OCI-LY7 (cell line): ENCODE data around the gene ARHGEF26.

Experiments
- EZH2phosphoT487 ChIP-seq: fragments of 200-600 bp; sonication (generic); IDR thresholded peaks from 2 replicates; pipeline ENCODE4 v1.6.1; 2018; ENCODE audit warnings: low read depth, borderline replicate concordance, mild to moderate bottlenecking, mixed run types, antibody characterized with exemption, low read length, moderate library complexity, mixed read lengths
- TF ChIP-seq, protein P1 (sequence below): fragments of 200-600 bp; sonication (generic); conservative IDR thresholded peaks from 2 replicates; pipeline ENCODE4 v1.5.1; 2014; ENCODE audit warnings: mild to moderate bottlenecking, antibody characterized with exemption, low read length, moderate library complexity, mixed read lengths

DNA sequence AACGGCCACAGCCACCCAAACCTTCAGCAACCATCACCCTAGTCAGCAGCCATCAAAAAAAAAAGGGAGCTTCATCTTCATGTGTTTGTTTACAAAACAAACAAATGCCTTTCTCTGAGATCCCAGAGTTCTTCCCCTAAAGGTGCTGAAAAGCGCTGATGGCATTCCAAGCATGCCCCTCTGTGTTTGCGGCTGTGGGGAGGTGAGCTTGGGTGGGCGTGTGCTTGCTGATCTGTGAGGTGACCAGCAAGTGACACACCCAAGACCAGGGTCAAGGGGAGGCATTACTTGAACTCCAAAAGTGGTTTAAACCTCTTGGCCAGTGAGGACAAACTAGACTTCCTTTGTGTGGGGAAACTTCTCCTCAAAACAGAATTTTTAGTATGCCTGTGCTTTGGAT lies 121.6 kb downstream of the ARHGEF26 start:
- TF ChIP-seq, protein P1, sequence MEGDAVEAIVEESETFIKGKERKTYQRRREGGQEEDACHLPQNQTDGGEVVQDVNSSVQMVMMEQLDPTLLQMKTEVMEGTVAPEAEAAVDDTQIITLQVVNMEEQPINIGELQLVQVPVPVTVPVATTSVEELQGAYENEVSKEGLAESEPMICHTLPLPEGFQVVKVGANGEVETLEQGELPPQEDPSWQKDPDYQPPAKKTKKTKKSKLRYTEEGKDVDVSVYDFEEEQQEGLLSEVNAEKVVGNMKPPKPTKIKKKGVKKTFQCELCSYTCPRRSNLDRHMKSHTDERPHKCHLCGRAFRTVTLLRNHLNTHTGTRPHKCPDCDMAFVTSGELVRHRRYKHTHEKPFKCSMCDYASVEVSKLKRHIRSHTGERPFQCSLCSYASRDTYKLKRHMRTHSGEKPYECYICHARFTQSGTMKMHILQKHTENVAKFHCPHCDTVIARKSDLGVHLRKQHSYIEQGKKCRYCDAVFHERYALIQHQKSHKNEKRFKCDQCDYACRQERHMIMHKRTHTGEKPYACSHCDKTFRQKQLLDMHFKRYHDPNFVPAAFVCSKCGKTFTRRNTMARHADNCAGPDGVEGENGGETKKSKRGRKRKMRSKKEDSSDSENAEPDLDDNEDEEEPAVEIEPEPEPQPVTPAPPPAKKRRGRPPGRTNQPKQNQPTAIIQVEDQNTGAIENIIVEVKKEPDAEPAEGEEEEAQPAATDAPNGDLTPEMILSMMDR, result no peak
- TF ChIP-seq EZH2phosphoT487, result no peak
